ENCODE measurements around the gene TRIOBP. TPM values are rescaled to one million over a fixed set of nuclear protein-coding genes. Genes with fewer than 3 reads are reported as not detected.

TRIOBP gene
- total and polyA plus RNA-seq, 2 of the 13 experiments (the other 11 are each of a cell fraction or from before 2014, with no cell fraction given) = 6.1 to 15.4 TPM

- TF ChIP-seq, protein P1, sequence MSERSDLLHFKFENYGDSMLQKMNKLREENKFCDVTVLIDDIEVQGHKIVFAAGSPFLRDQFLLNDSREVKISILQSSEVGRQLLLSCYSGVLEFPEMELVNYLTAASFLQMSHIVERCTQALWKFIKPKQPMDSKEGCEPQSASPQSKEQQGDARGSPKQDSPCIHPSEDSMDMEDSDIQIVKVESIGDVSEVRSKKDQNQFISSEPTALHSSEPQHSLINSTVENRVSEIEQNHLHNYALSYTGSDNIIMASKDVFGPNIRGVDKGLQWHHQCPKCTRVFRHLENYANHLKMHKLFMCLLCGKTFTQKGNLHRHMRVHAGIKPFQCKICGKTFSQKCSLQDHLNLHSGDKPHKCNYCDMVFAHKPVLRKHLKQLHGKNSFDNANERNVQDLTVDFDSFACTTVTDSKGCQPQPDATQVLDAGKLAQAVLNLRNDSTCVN (CRISPR knock-in tag; IDR thresholded peaks at IDR 0.05; ENCODE audit: borderline replicate concordance) = no peak
- TF ChIP-seq HMGA1 (CRISPR knock-in tag; conservative IDR thresholded peaks at IDR 0.05) (no peak), ZNF776 (CRISPR knock-in tag; IDR thresholded peaks at IDR 0.05) (peak; percentile 24; the same call in 1 of the 2 replicates), YEATS4 (CRISPR knock-in tag; IDR thresholded peaks at IDR 0.05; ENCODE audit: borderline replicate concordance) (peak; percentile 88), ZNF572 (CRISPR knock-in tag; IDR thresholded peaks at IDR 0.05) (peak; percentile 92; the same call in 1 of the 2 replicates), SNAPC4 (CRISPR knock-in tag; IDR thresholded peaks at IDR 0.05) (0 out of 2 replicates have a peak, but pooled peaks have one; percentile 44), NR2F1 (CRISPR knock-in tag; IDR thresholded peaks at IDR 0.05) (peak; percentile 62 to 71; a peak in 3 of 4 replicates), GABPB1 (CRISPR knock-in tag; IDR thresholded peaks at IDR 0.05) (peak; percentile 30; the same call in 1 of the 2 replicates), U2AF1 (optimal IDR thresholded peaks at IDR 0.05; ENCODE audit: low read depth, low read length) (peak; percentile 69), SOX13 (IDR thresholded peaks at IDR 0.05) (no peak), SOX13 (CRISPR knock-in tag; conservative IDR thresholded peaks at IDR 0.05 in 1 of 2, IDR thresholded peaks at IDR 0.05 in 1 of 2) (peak in 1 of 2 experiments; percentile 63; a peak in 1 of 4 replicates), RCOR2 (CRISPR knock-in tag; IDR thresholded peaks at IDR 0.05) (peak; percentile 80; the same call in 1 of the 2 replicates), MIXL1 (CRISPR knock-in tag; IDR thresholded peaks at IDR 0.05) (peak; percentile 47; the same call in 1 of the 2 replicates)
- TF ChIP-seq, protein P2, sequence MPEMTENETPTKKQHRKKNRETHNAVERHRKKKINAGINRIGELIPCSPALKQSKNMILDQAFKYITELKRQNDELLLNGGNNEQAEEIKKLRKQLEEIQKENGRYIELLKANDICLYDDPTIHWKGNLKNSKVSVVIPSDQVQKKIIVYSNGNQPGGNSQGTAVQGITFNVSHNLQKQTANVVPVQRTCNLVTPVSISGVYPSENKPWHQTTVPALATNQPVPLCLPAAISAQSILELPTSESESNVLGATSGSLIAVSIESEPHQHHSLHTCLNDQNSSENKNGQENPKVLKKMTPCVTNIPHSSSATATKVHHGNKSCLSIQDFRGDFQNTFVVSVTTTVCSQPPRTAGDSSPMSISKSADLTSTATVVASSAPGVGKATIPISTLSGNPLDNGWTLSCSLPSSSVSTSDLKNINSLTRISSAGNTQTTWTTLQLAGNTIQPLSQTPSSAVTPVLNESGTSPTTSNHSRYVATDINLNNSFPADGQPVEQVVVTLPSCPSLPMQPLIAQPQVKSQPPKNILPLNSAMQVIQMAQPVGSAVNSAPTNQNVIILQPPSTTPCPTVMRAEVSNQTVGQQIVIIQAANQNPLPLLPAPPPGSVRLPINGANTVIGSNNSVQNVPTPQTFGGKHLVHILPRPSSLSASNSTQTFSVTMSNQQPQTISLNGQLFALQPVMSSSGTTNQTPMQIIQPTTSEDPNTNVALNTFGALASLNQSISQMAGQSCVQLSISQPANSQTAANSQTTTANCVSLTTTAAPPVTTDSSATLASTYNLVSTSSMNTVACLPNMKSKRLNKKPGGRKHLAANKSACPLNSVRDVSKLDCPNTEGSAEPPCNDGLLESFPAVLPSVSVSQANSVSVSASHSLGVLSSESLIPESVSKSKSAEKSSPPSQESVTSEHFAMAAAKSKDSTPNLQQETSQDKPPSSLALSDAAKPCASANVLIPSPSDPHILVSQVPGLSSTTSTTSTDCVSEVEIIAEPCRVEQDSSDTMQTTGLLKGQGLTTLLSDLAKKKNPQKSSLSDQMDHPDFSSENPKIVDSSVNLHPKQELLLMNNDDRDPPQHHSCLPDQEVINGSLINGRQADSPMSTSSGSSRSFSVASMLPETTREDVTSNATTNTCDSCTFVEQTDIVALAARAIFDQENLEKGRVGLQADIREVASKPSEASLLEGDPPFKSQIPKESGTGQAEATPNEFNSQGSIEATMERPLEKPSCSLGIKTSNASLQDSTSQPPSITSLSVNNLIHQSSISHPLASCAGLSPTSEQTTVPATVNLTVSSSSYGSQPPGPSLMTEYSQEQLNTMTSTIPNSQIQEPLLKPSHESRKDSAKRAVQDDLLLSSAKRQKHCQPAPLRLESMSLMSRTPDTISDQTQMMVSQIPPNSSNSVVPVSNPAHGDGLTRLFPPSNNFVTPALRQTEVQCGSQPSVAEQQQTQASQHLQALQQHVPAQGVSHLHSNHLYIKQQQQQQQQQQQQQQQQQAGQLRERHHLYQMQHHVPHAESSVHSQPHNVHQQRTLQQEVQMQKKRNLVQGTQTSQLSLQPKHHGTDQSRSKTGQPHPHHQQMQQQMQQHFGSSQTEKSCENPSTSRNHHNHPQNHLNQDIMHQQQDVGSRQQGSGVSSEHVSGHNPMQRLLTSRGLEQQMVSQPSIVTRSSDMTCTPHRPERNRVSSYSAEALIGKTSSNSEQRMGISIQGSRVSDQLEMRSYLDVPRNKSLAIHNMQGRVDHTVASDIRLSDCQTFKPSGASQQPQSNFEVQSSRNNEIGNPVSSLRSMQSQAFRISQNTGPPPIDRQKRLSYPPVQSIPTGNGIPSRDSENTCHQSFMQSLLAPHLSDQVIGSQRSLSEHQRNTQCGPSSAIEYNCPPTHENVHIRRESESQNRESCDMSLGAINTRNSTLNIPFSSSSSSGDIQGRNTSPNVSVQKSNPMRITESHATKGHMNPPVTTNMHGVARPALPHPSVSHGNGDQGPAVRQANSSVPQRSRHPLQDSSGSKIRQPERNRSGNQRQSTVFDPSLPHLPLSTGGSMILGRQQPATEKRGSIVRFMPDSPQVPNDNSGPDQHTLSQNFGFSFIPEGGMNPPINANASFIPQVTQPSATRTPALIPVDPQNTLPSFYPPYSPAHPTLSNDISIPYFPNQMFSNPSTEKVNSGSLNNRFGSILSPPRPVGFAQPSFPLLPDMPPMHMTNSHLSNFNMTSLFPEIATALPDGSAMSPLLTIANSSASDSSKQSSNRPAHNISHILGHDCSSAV (CRISPR knock-in tag; IDR thresholded peaks at IDR 0.05; ENCODE audit: borderline replicate concordance) = no peak
These were observed 37.6 kb upstream of the TRIOBP start (continued) for GRCh38 chr22:37659066-37659896.
